WTC11 (cell line): ENCODE results near the gene DUSP1. TPM values are rescaled to one million over a fixed set of nuclear protein-coding genes. Genes with fewer than 3 reads are reported as not detected.
A peak's percentile ranks its signal among the peaks of the same experiment; 100 is the strongest.

Source experiments
- ATAC-seq: fragments of 200-7000 bp; cut with Tn5 transposase; 2 replicates; pipeline ENCODE4 v1.10.0; 2021; ENCODE audit warnings: mild to moderate bottlenecking, moderate library complexity
- CTCF ChIA-PET: fragments of 300-600 bp; sonication (Branson Sonifier 250); formaldehyde crosslinking; loops from one replicate; lab custom pipeline; 2021; ENCODE audit warnings: antibody characterized with exemption; lab: Charles Lee
- POLR2A ChIA-PET: fragments of 350-600 bp; sonication (Branson Sonifier 250); formaldehyde crosslinking; loops from one replicate; lab custom pipeline; 2021; ENCODE audit warnings: antibody characterized with exemption; lab: Charles Lee
- DNase-seq: peaks from one replicate; pipeline ENCODE4 v3.0.0; 2021; ENCODE audit warnings: low spot score
- H3K27ac Mint-ChIP-seq: 2 replicates; pipeline ENCODE4 v1.8.0; 2021; ENCODE audit warnings: mixed read lengths
- H3K27me3 Mint-ChIP-seq: 2 replicates; pipeline ENCODE4 v1.8.0; 2021; ENCODE audit warnings: low read depth, mild to moderate bottlenecking, moderate library complexity, mixed read lengths
- H3K36me3 Mint-ChIP-seq: 2 replicates; pipeline ENCODE4 v1.8.0; 2021; ENCODE audit warnings: mixed read lengths
- H3K4me1 Mint-ChIP-seq: 2 replicates; pipeline ENCODE4 v1.8.0; 2022; ENCODE audit warnings: mixed read lengths
- H3K4me3 Mint-ChIP-seq: 2 replicates; pipeline ENCODE4 v1.8.0; 2021; ENCODE audit warnings: mild to moderate bottlenecking, moderate library complexity, mixed read lengths
- H3K9me3 Mint-ChIP-seq: 2 replicates; pipeline ENCODE4 v1.8.0; 2021; ENCODE audit warnings: mixed read lengths
- ATF3 ChIP-seq: sonication (generic); formaldehyde crosslinking; conservative IDR thresholded peaks from 2 replicates; pipeline ENCODE4 v1.8.1; 2022; ENCODE audit warnings: mild to moderate bottlenecking, missing genetic modification reagents
- CREB1 ChIP-seq: sonication (generic); formaldehyde crosslinking; IDR thresholded peaks from 2 replicates; pipeline ENCODE4 v1.8.0; 2023; ENCODE audit warnings: mild to moderate bottlenecking, missing genetic modification reagents
- ETV6 ChIP-seq: sonication (generic); formaldehyde crosslinking; IDR thresholded peaks from 2 replicates; pipeline ENCODE4 v1.8.1; 2022; ENCODE audit warnings: mild to moderate bottlenecking, missing genetic modification reagents
- GABPB1 ChIP-seq: sonication (generic); formaldehyde crosslinking; IDR thresholded peaks from 2 replicates; pipeline ENCODE4 v1.8.1; 2023; ENCODE audit warnings: mild to moderate bottlenecking, missing genetic modification reagents
- IRF2 ChIP-seq: sonication (generic); formaldehyde crosslinking; IDR thresholded peaks from 2 replicates; pipeline ENCODE4 v1.8.0; 2022; ENCODE audit warnings: low read depth, missing genetic modification reagents, borderline replicate concordance
- MAX ChIP-seq: sonication (generic); formaldehyde crosslinking; IDR thresholded peaks from 2 replicates; pipeline ENCODE4 v1.8.0; 2022; ENCODE audit warnings: mild to moderate bottlenecking, missing genetic modification reagents
- MYBL2 ChIP-seq: sonication (generic); formaldehyde crosslinking; IDR thresholded peaks from 2 replicates; pipeline ENCODE4 v1.8.1; 2023; ENCODE audit warnings: mild to moderate bottlenecking, moderate library complexity, missing genetic modification reagents
- NFYB ChIP-seq: sonication (generic); formaldehyde crosslinking; conservative IDR thresholded peaks from 2 replicates; pipeline ENCODE4 v1.8.0; 2022; ENCODE audit warnings: low read depth, missing genetic modification reagents
- SOX15 ChIP-seq: fragments of 250-450 bp; sonication (Bioruptor Pico); IDR thresholded peaks from 2 replicates; pipeline ENCODE4 v1.9.0; 2021; ENCODE audit warnings: mild to moderate bottlenecking
- TEAD1 ChIP-seq: sonication (generic); formaldehyde crosslinking; IDR thresholded peaks from 2 replicates; pipeline ENCODE4 v1.8.0; 2022; ENCODE audit warnings: mild to moderate bottlenecking, missing genetic modification reagents
- USF2 ChIP-seq: sonication (generic); formaldehyde crosslinking; IDR thresholded peaks from 2 replicates; pipeline ENCODE4 v1.8.1; 2023; ENCODE audit warnings: mild to moderate bottlenecking, missing genetic modification reagents, moderate library complexity
- total RNA-seq: library from RNA; stranded (reverse); gene quantifications from 3 replicates; pipeline ENCODE4 v1.2.3, GENCODE V29; 2021
- TF ChIP-seq, protein P1 (sequence below): sonication (generic); formaldehyde crosslinking; IDR thresholded peaks from 2 replicates; pipeline ENCODE4 v1.8.0; 2023; ENCODE audit warnings: missing genetic modification reagents, mild to moderate bottlenecking, borderline replicate concordance
- TF ChIP-seq, protein P2 (sequence below): fragments of 250-450 bp; sonication (Bioruptor Pico); IDR thresholded peaks from 2 replicates; pipeline ENCODE4 v1.8.0; 2021; ENCODE audit warnings: mild to moderate bottlenecking
- TF ChIP-seq, protein P3 (sequence below): sonication (generic); formaldehyde crosslinking; IDR thresholded peaks from 2 replicates; pipeline ENCODE4 v1.8.1; 2023; ENCODE audit warnings: mild to moderate bottlenecking, missing genetic modification reagents

Gene DUSP1
- total RNA-seq, 1 experiment from 2014 or later: 9.5 TPM

- TF ChIP-seq, protein P1, sequence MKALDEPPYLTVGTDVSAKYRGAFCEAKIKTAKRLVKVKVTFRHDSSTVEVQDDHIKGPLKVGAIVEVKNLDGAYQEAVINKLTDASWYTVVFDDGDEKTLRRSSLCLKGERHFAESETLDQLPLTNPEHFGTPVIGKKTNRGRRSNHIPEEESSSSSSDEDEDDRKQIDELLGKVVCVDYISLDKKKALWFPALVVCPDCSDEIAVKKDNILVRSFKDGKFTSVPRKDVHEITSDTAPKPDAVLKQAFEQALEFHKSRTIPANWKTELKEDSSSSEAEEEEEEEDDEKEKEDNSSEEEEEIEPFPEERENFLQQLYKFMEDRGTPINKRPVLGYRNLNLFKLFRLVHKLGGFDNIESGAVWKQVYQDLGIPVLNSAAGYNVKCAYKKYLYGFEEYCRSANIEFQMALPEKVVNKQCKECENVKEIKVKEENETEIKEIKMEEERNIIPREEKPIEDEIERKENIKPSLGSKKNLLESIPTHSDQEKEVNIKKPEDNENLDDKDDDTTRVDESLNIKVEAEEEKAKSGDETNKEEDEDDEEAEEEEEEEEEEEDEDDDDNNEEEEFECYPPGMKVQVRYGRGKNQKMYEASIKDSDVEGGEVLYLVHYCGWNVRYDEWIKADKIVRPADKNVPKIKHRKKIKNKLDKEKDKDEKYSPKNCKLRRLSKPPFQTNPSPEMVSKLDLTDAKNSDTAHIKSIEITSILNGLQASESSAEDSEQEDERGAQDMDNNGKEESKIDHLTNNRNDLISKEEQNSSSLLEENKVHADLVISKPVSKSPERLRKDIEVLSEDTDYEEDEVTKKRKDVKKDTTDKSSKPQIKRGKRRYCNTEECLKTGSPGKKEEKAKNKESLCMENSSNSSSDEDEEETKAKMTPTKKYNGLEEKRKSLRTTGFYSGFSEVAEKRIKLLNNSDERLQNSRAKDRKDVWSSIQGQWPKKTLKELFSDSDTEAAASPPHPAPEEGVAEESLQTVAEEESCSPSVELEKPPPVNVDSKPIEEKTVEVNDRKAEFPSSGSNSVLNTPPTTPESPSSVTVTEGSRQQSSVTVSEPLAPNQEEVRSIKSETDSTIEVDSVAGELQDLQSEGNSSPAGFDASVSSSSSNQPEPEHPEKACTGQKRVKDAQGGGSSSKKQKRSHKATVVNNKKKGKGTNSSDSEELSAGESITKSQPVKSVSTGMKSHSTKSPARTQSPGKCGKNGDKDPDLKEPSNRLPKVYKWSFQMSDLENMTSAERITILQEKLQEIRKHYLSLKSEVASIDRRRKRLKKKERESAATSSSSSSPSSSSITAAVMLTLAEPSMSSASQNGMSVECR (CRISPR knock-in tag): no peak
- TF ChIP-seq, protein P2, sequence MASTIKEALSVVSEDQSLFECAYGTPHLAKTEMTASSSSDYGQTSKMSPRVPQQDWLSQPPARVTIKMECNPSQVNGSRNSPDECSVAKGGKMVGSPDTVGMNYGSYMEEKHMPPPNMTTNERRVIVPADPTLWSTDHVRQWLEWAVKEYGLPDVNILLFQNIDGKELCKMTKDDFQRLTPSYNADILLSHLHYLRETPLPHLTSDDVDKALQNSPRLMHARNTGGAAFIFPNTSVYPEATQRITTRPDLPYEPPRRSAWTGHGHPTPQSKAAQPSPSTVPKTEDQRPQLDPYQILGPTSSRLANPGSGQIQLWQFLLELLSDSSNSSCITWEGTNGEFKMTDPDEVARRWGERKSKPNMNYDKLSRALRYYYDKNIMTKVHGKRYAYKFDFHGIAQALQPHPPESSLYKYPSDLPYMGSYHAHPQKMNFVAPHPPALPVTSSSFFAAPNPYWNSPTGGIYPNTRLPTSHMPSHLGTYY (CRISPR knock-in tag): no peak
- no peak for TF ChIP-seq IRF2
- no peak for TF ChIP-seq MAX (CRISPR knock-in tag)
- no peak for TF ChIP-seq ETV6 (CRISPR knock-in tag)
Measured at GRCh38 chr5:172779691-172780341, 8.8 kb upstream of the DUSP1 start (continued).

DNA sequence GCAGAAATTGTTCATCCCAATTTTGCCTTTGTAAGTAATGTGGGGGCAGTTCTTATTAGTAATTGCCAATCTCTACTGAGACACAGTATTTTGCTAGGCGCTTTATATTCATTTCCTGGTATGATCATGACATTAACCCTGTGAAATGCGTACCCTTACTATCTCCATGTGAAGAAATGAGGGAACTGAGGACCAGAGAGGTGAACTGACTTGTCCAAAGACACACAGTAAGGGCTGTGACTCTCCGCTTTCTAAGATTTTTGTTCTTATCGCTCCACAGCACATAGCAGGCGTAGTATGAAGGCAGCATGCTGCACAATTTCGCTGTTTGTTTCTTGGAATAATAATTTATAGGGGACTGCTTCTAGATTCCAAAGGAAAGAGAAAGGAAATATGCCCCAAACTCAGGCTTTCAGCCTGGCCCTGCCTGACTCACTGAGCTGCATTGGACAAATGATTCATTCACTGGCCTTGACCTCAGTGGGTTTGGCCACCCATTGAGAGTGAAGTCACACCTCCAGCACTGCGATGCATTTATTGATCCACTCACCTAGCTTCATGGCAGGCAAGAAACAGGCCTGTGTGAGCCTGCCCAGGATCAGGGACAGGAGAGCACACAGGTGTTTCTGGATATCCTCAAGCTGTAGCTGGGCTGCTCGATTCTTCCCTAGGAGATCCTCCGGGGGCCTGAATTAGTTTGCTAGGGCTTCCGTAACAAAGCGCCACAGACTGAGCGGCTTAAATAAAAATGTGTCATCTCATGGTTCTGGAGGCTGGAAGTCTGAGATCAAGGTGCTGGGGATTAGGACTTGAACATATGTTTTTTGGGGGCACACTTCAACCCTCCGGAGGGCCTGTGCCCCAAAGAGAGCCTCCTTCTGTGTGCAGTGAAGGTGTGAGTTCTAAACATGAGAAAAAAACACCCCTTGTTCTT lies 7.2 kb upstream of the DUSP1 start:
- POLR2A ChIA-PET: interaction anchor here (0.5 kb wide), 1 partner anchor 33 kb away, joined by 3 read pairs; no protein-coding TSS in a partner anchor
- TF ChIP-seq SOX15 (CRISPR knock-in tag) (no peak), GABPB1 (peak; percentile 77; the same call in 1 of the 2 replicates)
- TF ChIP-seq, all 79 proteins: peak for 1
- H3K27me3 Mint-ChIP-seq: peaks cover 22% of the 10 kb centered on the region
- ATAC-seq (no peak), DNase-seq (no peak)
- no peaks in the 10 kb centered on the region for H3K36me3 Mint-ChIP-seq
- H3K27ac Mint-ChIP-seq: no peak overlapping the region
- H3K9me3 Mint-ChIP-seq: no peaks in the 10 kb centered on the region
- CTCF ChIA-PET: interaction anchor here (0.7 to 2.2 kb wide), 4 partner anchors 7 to 71 kb away, joined by 4 to 6 read pairs (median 5); no protein-coding TSS in a partner anchor
- no peak overlapping the region for H3K4me3 Mint-ChIP-seq
- H3K4me1 Mint-ChIP-seq: peaks cover 6% of the 10 kb centered on the region; the same call in 1 of the 2 replicates

- no peak for DNase-seq
- H3K4me1 Mint-ChIP-seq: peaks cover 12% of the 10 kb centered on the region
- H3K27me3 Mint-ChIP-seq: peaks cover 29% of the 10 kb centered on the region
- POLR2A ChIA-PET: no interaction called here
- H3K27ac Mint-ChIP-seq: no peak overlapping the region
- CTCF ChIA-PET: no interaction called here
- no peaks in the 10 kb centered on the region for H3K36me3 Mint-ChIP-seq
- no peak for ATAC-seq
- no peak for TF ChIP-seq CREB1 (CRISPR knock-in tag)
- TF ChIP-seq GABPB1: 0 out of 2 replicates have a peak, but pooled peaks have one; percentile 29
- H3K4me3 Mint-ChIP-seq: no peak overlapping the region
- H3K9me3 Mint-ChIP-seq: no peaks in the 10 kb centered on the region
Measured at GRCh38 chr5:172776235-172776594, 5.2 kb upstream of the DUSP1 start.

DNA sequence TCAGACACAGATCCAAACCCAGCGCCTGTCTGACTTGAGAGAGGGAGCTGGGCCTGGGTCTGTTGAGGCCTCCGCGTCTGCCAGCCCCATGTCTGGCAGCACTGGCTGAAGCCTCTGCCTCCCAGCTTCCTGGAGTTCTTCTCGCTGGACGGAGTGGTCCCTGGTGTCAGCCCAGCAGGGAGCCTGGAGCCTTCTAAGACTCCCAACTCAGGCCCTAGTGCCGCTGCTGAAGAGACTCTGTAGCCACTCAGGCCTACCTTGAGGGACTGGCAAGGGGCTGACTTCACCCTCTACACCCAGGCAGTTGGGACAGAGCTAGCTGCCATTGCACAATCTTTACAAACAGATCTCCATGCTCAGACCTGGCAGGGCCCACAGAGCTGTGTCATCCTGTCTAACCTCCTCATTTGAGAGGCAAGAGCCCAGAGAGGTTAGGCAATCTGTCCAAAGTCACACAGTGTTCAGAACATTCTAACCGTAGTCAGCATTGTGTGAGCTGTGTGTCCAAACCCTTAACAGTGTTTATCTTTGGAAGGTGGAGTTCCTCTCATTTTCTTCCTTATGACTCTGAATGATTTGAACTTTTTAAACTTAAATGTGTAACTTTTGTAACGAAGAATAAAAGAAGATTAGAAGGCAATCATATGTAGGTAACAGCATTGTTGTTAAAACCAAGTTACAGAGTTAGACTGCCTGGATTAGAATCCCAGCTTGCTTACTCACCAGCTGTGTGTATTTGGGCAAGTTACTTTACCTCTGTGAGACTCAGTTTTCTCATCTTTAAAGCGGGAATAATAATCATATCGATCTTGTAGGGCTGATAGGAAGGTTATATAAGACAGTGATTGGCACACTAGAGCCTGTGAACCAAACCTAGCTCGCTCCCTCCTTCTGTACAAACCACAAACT lies 4.6 kb upstream of the DUSP1 start:
- DNase-seq: no peak
- ChIA-PET POLR2A (no interaction called here), CTCF (no interaction called here)
- Mint-ChIP-seq H3K27me3 (peaks cover 29% of the 10 kb centered on the region), H3K27ac (no peak overlapping the region), H3K4me1 (peaks cover 12% of the 10 kb centered on the region), H3K36me3 (no peaks in the 10 kb centered on the region), H3K4me3 (no peak overlapping the region), H3K9me3 (no peaks in the 10 kb centered on the region)
- TF ChIP-seq, protein P3, sequence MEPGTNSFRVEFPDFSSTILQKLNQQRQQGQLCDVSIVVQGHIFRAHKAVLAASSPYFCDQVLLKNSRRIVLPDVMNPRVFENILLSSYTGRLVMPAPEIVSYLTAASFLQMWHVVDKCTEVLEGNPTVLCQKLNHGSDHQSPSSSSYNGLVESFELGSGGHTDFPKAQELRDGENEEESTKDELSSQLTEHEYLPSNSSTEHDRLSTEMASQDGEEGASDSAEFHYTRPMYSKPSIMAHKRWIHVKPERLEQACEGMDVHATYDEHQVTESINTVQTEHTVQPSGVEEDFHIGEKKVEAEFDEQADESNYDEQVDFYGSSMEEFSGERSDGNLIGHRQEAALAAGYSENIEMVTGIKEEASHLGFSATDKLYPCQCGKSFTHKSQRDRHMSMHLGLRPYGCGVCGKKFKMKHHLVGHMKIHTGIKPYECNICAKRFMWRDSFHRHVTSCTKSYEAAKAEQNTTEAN (CRISPR knock-in tag): no peak
- TF ChIP-seq ATF3 (no peak), MYBL2 (CRISPR knock-in tag) (no peak), TEAD1 (no peak), NFYB (CRISPR knock-in tag) (no peak), USF2 (CRISPR knock-in tag) (no peak), GABPB1 (peak; percentile 86)
- ATAC-seq: no peak
